Rectal smooth muscle tissue (tissue), 1 donor: ENCODE results near the gene ATP5ME.

Source experiments
- H3K27ac ChIP-seq: one replicate; pipeline ENCODE4 v1.7.0; 2013; ENCODE audit warnings: low read depth, low read length, inconsistent platforms
- H3K27me3 ChIP-seq: one replicate; pipeline ENCODE4 v1.7.0; 2013; ENCODE audit warnings: low read length; ENCODE audit not compliant: control insufficient read depth, insufficient read depth
- H3K36me3 ChIP-seq: one replicate; pipeline ENCODE4 v1.7.0; 2013; ENCODE audit warnings: low read length; ENCODE audit not compliant: control insufficient read depth, insufficient read depth
- H3K4me1 ChIP-seq: one replicate; pipeline ENCODE4 v1.7.0; 2013; ENCODE audit warnings: low read length; ENCODE audit not compliant: control insufficient read depth, insufficient read depth
- H3K4me3 ChIP-seq: one replicate; pipeline ENCODE4 v1.7.0; 2013; ENCODE audit warnings: low read length
- H3K9ac ChIP-seq: one replicate; pipeline ENCODE4 v1.7.0; 2013; ENCODE audit warnings: low read length

The ATP5ME gene

DNA sequence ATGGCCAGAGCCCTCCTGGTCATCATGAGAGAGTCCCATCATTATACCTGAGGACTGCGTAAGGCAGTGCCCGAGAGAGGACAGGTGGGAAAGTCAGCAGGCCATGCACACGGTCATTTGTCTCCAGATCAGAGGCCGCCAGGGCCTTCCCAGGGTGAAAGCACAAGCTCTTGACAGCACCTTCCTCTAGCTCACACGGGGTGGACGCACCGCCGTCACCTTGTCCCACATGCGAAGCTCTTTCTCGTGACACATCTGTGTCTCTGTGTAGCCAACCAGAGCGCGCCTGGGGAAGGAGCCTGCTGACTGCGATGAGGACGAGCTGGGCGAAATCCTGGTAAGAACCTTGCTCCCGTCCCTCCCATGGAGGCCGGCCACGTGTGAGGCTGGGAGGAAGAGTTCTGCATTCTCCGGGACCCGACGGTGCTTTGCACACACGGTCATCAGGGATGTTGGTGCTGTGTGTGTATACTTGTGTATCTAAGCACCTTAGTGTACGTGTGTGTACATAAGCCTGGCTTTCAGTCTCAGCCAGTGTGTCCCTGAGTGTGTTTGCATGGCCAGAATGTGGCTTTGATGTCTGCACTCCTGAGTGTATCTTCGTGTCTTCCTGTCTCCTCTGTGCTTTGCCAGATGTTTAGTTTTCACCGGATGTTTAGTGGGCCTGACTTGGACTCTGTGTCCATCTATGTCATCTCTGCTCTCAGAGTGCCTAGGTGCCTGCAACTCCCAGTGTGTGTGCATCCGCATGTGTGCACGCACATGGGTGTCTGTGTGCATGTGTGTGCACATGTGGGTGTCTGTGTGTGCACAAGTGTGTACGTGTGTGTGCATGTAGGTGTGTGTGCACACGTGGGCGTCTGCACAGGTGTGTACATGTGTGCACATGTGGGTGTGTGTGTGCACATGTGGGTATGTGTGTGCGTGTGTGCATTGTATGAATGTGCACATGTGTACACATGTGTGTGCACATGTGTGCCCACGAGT lies 15.1 kb downstream of the ATP5ME start:
- Histone ChIP-seq H3K4me1 (no peaks in the 10 kb centered on the region), H3K36me3 (no peaks in the 10 kb centered on the region), H3K4me3 (no peak overlapping the region), H3K27ac (no peak overlapping the region), H3K27me3 (no peaks in the 10 kb centered on the region), H3K9ac (no peak overlapping the region)

GRCh38 chr4:657834-658667 lies 16.0 kb downstream of the ATP5ME start:
- Histone ChIP-seq H3K36me3 (no peaks in the 10 kb centered on the region), H3K9ac (no peak overlapping the region), H3K4me3 (no peak overlapping the region), H3K27ac (no peak overlapping the region), H3K4me1 (no peaks in the 10 kb centered on the region), H3K27me3 (no peaks in the 10 kb centered on the region)

DNA sequence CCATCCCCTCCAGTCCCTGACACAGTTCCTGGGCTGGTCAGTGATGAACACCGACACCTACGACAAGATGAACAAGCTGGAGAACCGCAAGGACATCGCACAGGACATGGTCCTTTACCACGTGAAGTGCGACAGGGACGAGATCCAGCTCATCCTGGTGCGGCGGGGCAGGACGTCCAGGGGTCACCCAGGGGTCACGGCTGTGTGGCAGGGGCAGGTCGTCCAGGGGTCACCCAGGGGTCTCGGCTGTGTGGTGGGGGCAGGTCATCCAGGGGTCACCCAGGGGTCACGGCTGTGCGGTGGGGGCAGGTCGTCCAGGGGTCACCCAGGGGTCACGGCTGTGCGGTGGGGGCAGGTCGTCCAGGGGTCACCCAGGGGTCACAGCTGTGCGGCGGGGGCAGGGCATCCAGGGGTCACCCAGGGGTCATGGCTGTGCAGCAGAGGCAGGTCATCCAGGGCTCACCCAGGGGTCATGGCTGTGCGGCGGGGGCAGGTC lies 16.7 kb downstream of the ATP5ME start:
- H3K4me1 ChIP-seq = no peaks in the 10 kb centered on the region
- no peak overlapping the region for H3K4me3 ChIP-seq
- no peak overlapping the region for H3K27ac ChIP-seq
- H3K27me3 ChIP-seq = no peaks in the 10 kb centered on the region
- H3K9ac ChIP-seq = no peak overlapping the region
- H3K36me3 ChIP-seq = no peaks in the 10 kb centered on the region

DNA sequence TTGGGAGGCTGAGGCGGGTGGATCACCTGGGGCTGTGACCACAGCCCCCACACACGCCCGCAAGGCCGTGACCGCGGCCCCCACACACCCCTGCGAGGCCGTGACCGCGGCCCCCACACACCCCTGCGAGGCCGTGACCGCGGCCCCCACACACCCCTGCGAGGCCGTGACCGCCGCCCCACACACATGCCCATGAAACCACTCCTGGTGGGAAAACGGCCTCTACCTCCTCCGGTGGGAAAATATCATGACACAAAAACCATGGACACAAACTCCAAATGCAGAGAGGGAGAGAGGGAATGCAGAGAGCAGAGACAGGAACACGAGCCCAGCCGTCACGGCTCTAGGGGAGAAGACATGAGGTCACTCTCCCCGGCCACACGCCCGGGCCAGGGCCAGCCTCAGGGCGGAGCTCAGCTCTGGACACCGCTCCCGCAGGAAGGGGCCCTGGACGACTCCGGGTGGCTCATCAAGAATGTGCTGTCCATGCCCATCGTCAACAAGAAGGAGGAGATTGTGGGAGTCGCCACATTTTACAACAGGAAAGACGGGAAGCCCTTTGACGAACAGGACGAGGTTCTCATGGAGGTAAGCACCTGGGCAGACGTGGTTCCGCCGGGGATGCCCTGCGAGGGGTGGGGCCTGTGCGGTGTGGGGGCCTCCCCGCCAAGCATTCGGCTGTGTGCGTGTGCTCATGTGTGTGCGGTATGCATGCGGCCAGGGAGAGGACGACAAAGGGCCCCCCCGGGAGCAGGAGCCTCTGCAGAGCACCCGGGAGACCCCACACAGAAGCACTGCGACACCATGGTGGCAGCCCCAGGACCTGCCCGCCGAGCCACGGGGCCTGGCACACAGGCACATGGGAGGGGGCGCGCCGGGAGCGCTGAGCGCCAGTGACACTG lies 17.4 kb downstream of the ATP5ME start:
- Histone ChIP-seq H3K4me1 (no peaks in the 10 kb centered on the region), H3K4me3 (no peak overlapping the region), H3K36me3 (no peaks in the 10 kb centered on the region), H3K27me3 (no peaks in the 10 kb centered on the region), H3K9ac (no peak overlapping the region), H3K27ac (no peak overlapping the region)

DNA sequence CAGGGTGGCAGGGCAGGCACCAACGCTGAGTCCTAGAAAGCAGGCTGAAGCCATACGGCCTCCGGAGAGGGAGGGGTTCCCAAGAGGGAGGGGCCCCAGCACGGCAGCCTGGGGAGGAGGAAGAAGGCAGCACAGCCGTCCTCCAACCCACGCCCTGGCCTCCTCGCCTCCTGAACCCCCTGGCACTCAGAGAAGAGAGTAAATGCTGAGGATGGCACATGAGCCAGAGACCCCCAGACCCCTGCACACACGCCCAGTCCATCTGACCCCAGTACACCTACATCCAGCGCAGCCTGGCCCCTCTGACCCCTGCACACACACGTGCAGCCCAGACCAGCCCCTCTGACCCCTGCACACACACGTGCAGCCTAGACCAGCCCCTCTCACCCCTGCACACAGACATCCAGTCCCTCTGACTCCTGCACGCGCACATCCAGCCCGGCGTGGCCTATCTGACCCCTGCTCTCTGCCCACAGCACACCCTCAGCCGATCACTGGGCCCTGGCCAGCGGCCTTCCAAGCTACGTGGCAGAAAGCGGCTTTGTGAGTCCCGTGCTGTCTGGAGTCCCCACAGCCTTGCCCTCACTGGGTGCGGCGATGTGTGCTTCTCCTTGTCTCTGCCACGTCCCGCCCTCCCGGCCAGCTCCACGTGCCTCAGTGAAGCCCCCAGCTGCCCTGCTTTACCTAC lies 18.5 kb downstream of the ATP5ME start:
- H3K9ac ChIP-seq = no peak overlapping the region

DNA sequence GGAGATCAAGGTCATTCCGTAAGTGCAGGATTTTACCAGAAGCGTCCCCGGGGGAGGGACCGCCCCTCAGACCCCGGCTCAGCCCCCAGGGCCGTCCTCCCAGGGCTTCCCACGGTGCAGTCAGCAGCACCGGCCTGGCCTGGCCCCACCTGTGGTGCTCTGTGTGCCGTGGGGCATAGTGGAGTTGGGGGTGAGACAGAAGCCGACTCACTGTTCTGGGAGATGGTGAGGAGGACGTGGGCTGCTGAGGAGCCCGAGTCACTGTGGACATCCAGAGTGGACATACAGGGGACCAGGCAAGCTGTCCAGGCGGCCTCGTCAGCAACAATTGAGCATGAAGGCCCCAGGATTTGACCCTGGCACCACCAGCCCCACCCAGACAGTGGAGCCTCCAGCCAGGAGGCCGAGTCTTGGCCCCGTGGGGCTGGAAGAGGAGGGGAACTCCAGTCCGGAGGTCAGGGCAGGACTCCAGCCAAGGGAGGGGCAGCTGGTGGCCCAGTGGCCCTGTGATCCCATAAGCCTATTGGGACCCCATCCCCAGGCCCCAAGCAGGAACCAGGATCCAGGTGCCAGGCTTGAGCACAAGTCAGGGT lies 19.1 kb downstream of the ATP5ME start:
- no peaks in the 10 kb centered on the region for H3K4me1 ChIP-seq
- peaks cover 5% of the 10 kb centered on the region for H3K27me3 ChIP-seq
- no peak overlapping the region for H3K4me3 ChIP-seq
- no peak overlapping the region for H3K9ac ChIP-seq
- H3K27ac ChIP-seq = no peak overlapping the region
- H3K36me3 ChIP-seq = no peaks in the 10 kb centered on the region

More for the DNA sequence above, 18.5 kb downstream of the ATP5ME start:
- Histone ChIP-seq H3K27me3 (no peaks in the 10 kb centered on the region), H3K27ac (no peak overlapping the region), H3K4me1 (no peaks in the 10 kb centered on the region), H3K4me3 (no peak overlapping the region), H3K36me3 (no peaks in the 10 kb centered on the region)

DNA sequence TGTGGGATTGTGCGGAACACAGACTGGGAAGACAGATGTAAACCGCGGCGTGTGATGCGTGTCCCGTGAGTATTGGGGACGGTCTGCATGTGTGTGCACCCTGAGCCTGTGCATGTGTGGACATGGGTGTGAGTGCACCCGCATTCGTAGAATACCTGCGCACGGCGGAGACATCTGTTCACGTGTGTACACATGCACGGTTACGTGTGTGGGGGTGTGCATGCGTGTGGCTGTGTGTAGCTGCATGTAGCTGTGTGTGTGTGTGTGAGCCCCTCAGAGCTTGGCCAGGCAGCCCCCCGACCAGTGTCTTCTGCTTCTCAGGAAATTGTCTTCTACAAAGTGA lies 19.6 kb downstream of the ATP5ME start:
- Histone ChIP-seq H3K9ac (no peak overlapping the region), H3K27ac (no peak overlapping the region), H3K36me3 (no peaks in the 10 kb centered on the region), H3K27me3 (peaks cover 5% of the 10 kb centered on the region), H3K4me1 (no peaks in the 10 kb centered on the region), H3K4me3 (no peak overlapping the region)

GRCh38 chr4:653831-654502 lies 20.1 kb downstream of the ATP5ME start:
- no peak overlapping the region for H3K27ac ChIP-seq
- no peak overlapping the region for H3K4me3 ChIP-seq
- peaks cover 5% of the 10 kb centered on the region for H3K27me3 ChIP-seq
- no peaks in the 10 kb centered on the region for H3K4me1 ChIP-seq
- no peak overlapping the region for H3K9ac ChIP-seq
- H3K36me3 ChIP-seq = no peaks in the 10 kb centered on the region

- peaks cover 9% of the 10 kb centered on the region for H3K27me3 ChIP-seq
- H3K9ac ChIP-seq = no peak overlapping the region
- no peaks in the 10 kb centered on the region for H3K4me1 ChIP-seq
- H3K4me3 ChIP-seq = no peak overlapping the region
- H3K36me3 ChIP-seq = no peaks in the 10 kb centered on the region
- no peak overlapping the region for H3K27ac ChIP-seq
Observed at GRCh38 chr4:653080-653821, 20.8 kb downstream of the ATP5ME start.

DNA sequence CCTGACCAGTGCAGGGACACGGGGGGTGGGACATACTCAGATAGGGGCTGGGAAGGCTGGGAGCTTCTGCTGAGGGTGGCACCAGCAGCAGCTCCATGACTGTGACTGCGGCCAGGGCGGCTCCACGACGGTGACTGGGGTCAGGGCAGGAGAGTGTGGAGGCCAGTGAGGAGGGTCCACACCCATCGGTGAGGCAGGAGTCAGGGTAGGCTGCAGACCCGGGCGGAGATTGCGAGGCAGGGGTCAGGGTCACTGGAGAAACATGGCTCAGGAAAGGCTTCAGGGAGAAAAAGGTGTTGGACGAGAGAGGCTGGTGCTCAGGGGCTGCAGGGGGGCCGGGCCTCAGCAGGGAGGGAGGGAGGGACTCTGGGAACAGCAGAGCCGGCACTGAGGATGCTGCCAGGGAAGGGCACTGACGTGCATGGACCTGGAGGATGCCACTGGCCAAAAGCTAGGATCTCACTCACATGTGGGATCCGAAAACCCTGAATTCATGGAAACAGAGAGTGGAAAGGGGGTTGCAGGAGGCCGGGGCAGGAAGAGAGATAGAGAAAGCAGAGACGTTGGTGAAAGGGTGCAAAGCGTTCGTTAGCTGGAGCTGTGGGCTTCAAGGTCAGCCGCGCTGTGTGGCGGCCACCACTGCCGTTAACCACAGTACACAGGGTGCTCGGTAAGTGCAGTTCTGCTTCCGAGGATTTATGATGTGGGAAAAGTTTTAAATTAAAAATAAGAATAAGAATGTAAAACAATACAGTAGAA lies 22.0 kb downstream of the ATP5ME start:
- H3K27ac ChIP-seq = no peak overlapping the region
- H3K36me3 ChIP-seq = no peaks in the 10 kb centered on the region
- H3K9ac ChIP-seq = no peak overlapping the region
- peaks cover 9% of the 10 kb centered on the region for H3K27me3 ChIP-seq
- H3K4me1 ChIP-seq = no peaks in the 10 kb centered on the region
- H3K4me3 ChIP-seq = no peak overlapping the region
